Amniotic stem cell (primary cell): ENCODE data around the gene KRTDAP.

Experiments used
- DNase-seq: peaks from one replicate; lab custom pipeline; 2025; lab: John Stamatoyannopoulos, UW

The KRTDAP gene

GRCh38 chr19:35451338-35452096, 38.7 kb downstream of the KRTDAP start:
- no peak for DNase-seq

DNA sequence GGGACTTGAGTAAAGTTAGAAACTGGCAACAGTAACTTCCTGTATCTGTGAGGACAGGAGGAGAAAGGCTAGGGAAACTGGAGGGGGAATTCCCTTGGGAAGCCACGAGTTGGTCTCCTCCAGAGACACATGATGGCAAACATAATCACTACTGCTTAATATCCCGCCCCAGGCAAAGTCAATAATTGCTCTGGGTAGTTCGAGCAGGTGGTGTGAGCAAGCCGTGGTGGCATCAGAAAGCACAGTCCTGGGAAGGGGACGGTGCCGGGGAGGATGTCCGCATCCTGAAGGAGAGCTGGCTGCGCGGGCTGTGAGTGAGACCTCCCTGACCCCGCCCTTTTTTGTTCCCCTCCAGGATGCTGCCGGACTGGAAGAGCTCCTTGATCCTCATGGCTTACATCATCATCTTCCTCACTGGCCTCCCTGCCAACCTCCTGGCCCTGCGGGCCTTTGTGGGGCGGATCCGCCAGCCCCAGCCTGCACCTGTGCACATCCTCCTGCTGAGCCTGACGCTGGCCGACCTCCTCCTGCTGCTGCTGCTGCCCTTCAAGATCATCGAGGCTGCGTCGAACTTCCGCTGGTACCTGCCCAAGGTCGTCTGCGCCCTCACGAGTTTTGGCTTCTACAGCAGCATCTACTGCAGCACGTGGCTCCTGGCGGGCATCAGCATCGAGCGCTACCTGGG, 40.8 kb downstream of the KRTDAP start:
- DNase-seq: no peak

DNA sequence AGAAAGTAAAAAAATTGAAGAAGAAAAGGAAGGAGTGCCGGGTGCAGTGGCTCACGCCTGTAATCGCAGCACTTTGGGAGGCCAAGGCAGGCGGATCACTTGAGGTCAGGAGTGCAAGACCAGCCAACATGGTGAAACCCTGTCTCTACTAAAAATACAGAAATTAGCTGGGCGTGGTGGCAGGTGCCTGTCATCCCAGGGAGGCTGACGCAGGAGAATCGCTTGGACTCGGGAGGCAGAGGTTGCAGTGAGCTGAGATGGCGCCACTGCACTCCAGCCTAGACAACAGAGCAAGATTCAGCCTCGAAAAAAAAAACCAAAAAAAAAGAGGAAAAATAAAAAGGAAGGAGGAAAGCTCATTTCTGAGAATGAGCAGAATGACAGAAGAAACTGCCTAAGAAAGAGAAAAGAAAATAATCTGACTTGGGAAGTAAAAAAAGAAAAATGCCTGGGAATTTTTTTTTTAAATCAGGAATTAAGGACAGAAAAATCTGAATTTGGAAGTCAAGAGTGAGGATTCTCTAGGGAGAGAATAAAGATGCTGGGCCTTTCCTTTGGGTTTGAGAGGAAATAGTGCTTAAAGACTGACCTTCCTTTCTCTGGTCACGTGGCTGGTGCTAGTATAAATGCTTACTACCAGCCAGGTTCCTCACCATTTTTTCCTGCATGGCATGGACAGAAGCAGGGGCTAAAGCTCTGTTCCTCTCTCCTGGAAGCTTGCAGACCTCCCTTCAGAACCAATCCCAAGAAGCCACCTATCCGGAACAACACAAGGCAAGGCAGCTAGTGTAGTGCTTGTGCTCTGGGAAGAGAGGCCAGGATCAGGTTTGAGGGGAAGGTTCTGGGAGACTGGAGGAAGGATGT, 42.4 kb downstream of the KRTDAP start, which contains the start of gene FFAR2:
Gene FFAR2, plus strand, starts transcription at position 652 of the 864 bp plus-strand sequence. CDS start 1,458 bp downstream, outside the sequence.
- no peak for DNase-seq

DNA sequence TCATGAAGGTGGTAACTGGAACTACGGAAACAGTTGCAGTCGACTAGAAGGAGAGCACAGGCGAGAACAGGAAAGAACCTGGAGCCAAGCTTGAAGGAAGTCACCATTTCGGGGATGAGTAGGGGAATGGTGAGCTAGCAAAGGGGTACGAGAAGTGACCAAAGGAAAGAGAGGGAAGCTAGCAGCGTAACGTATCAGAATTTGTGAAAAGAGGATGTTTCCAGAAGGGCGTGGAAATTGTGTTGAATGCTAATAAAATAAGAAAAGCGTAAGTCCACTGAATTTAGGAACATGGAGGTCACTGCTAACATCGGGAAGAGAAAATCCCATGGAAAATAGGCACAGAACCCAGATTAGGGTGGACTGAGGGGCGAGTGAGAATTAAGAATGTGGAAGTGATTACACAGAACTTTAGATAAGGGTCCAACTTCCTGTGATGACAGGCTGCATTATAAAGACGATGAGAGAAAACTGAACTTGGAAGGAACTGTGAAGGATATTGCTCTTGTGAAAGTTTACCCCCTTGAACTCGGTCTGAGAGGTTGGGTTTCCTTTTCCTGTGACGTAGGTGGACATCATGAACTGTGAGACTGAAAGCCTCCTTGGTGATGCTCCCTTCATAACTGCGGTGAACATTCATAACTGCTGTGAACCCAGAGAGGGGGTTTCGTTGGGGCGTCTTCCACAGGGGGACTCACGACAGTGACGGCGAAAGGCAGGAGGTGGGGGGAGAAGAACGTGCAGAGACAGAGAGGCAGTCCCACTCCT, 44.3 kb downstream of the KRTDAP start:
- DNase-seq: no peak

DNA sequence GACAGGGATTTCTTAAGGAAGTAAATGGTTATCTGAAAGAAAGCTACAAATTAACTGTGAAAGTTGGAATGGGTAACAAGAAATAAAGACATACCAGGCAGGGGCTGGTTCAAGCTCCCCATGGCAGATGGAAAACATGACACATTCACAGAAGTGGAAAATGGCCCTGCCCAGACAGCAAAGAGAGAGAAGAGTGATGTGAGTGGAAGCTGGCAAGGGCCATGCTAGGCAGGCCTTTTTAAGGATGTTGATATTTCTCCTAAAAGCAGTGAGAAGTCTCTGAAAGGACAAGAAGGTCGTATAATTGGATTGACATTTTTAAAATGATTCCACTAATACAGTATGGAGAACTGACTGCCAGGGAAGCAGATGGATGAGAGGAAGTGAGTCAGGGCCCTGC, 45.5 kb downstream of the KRTDAP start:
- DNase-seq: no peak

GRCh38 chr19:35442091-35442490, 48.2 kb downstream of the KRTDAP start:
- DNase-seq: no peak

DNA sequence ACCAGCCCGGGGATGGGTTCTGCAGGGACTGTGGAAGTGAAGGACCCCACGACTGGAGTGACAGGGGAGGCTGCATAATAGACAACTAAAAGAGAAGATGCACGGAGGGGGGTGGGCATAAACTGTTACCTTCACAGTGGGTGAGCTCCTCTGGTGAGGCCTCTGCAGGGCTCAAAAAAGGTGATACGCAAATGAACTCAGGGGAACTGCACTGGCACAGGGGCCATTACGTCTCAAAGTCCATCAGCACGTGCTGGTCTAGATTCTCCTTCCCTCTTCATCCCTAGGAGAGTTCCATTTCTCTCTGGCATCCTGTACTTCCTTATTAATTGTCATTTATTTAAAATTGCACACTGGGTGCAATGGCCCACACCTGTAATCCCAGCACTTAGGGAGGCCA, 50.3 kb downstream of the KRTDAP start:
- no peak for DNase-seq

DNA sequence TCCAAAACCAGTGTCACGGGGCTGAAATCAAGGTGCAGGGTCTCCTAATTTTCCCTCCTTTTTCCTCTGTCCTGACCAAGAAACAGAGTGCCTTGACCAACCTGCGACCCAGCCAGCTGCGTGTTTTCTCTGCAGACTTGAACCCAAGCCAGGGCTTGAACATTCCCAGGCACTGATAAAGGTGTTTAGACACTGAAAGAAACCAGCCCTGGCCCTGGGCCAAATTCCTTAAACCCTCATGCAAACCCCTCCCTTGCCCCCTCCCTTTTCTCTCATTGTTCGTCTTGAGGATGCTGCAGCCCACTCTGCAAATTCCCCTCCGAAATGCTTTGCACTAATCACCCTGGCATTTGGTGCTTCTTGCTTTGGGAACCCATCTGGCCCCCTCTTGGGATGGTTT, 51.7 kb downstream of the KRTDAP start:
- DNase-seq: no peak

DNA sequence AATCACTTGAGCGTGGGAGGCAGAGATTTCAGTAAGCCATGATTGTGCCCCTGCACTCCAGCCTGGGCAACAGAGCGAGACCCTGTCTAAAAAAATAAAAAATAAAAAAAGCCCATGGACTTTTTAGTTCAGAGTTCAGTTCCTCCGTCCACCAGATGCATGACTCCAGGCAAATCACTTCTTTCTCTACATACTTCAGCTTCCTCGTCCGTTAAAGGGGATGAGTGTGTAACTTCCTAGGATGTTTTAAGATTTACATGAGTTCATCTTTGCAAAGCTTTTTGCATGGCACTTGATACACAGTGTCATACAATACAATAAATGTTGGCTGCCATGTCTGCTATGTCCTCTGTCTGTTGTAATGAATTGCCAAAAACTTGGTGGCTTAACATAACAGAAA, 52.2 kb downstream of the KRTDAP start:
- no peak for DNase-seq

GRCh38 chr19:35437406-35437951, 52.8 kb downstream of the KRTDAP start:
- DNase-seq: no peak
